ENCODE measurements around the gene EIF4G2.

The EIF4G2 gene

GRCh38 chr11:10808235-10808552, 532 bp downstream of the EIF4G2 start:
- no peak for DNase-seq (ENCODE audit: low read depth in 2 of 2)

DNA sequence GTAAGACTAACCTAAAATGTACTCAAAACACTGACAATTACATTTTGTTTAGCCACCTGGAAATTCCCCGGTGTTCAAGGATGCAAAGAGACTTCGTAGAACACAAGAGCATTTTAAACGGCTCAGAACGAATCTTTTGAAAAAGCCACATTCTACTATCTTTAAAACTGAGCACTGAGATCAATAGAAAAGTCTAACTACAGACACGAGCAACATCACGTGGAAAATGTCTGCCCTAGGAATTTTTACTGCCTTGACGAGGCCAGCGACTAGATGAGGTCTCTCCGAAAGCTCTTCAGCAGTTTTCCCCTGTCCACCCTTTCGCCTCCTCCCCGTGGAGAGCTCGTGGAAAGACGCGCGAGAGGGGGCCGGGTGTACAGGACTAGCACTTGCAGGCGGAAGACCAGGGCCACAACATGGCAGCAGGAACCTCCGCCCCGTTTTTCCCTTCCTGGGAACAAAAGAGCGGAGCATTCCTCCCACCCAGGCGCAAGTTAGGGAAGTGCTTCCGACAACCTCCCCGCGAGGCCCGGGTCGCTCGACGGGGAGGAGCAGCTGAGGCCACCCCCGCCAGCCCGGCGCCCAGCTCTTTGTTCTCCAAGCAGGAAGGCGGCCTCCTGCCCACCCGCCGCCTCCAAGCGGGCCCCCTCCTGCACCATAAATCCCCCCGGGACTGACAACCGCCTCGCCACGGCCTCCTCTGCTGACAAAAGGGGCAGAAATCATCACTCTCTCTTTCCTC, 1.1 kb downstream of the EIF4G2 start:
- peak in 1 of 2 donors; percentile 16 for DNase-seq (ENCODE audit: low read depth in 2 of 2)

GRCh38 chr11:10806206-10806605, 2.5 kb downstream of the EIF4G2 start:
- DNase-seq (ENCODE audit: low read depth in 2 of 2), result no peak

DNA sequence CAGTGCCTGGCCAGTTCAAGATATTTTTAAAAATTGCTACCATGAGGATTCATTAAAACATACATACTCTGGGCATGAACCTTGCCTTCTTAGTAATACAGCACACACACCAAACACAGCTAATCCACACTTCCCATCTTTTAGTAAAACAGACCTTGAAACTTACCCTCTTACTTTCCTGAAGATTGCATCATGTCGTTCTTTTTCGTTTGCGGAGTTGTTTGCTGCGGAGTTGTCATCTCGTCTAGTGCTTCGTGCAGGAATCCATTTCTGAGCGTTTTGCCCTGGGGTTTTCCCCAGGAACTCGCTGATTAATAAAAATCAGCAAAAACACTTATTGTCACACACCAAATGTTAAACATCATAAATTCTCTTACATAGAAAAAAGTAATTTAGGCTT, 3.0 kb downstream of the EIF4G2 start:
- DNase-seq (ENCODE audit: low read depth in 2 of 2), result no peak

DNA sequence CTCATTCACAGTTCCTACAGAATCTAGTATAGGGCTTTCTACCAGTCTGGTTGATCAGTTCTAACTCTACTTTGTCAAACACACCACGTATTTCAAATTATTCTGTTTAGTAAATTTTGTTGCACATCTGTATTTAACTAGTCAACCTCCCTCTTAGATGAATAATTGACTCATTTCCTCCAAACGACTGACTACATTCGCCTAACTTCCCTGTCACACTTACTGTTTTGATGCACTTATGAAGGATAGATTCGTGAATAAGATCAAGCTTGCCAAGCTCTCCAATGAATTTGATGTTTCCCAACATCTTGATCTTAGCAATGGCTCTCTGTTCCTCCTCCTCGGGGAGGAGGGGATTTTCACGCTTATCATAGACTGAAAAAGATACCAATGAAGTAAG, 5.0 kb downstream of the EIF4G2 start:
- DNase-seq (ENCODE audit: low read depth in 2 of 2), result no peak

GRCh38 chr11:10800292-10800691, 8.4 kb downstream of the EIF4G2 start:
- DNase-seq (ENCODE audit: low read depth in 2 of 2), result no peak

DNA sequence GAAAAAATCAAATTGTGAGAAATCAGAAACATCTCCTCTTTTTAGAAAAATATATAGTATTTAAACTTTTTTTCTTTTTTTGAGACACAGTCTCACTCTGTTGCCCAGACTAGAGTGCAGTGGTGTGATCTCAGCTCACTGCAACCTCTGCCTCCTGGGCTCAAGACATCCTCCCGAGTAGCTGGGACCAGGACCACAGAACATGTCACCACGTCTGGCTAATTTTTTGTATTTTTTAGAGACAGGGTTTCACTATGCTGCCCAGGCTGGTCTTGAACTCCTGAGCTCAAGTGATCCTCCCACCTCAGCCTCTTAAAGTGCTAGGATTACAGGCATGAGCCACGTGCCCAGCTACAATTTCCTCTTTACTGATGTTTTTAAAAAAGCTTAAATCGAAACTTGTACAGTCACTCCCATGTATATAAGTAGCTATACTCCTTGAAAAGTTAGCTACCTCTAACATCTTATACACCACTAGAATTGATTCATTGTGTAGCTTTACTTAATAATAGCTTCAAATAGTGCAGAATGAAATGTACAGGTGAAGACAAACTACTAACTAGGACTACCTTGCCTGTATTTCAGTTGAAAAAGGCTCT, 10.3 kb downstream of the EIF4G2 start:
- DNase-seq (ENCODE audit: low read depth in 2 of 2), result no peak

DNA sequence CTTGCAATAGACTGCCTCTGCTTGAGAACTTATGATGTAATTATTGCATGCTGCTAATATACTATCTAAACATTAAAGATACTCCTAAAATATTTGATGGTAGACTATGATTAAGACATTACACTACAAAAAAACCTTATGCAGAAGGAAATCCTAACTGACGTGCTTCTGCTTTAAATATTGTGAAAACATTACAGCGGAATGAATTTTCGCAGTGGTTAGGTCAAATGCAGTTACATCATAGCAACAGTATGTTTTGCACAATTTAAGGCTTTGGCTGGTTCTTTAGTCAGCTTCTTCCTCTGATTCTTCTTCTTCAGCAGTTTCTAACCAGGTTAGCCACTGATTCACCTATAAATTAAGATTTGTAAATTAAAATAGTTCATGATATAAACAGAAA, 11.2 kb downstream of the EIF4G2 start:
- no peak for DNase-seq (ENCODE audit: low read depth in 2 of 2)

DNA sequence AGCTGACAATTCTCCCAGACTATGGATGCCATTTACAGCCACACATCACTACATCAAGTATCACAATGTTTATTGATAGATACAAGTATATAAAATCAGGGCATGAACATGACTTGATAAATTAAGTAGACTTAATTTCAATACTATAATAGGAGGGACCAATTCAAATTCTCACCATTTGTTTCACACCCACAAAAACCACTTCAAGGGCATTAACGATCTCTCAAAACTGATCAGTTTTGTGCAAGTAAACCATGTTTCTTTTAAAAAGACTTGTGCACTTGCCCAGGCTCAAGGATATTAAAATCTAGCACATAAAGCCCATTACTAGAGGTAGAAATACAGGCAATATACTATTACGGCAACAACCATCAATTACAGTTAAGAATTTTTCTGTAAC, 11.7 kb downstream of the EIF4G2 start:
- no peak for DNase-seq (ENCODE audit: low read depth in 2 of 2)

GRCh38 chr11:10796191-10796590, 12.5 kb downstream of the EIF4G2 start:
- DNase-seq (ENCODE audit: low read depth in 2 of 2), result no peak

DNA sequence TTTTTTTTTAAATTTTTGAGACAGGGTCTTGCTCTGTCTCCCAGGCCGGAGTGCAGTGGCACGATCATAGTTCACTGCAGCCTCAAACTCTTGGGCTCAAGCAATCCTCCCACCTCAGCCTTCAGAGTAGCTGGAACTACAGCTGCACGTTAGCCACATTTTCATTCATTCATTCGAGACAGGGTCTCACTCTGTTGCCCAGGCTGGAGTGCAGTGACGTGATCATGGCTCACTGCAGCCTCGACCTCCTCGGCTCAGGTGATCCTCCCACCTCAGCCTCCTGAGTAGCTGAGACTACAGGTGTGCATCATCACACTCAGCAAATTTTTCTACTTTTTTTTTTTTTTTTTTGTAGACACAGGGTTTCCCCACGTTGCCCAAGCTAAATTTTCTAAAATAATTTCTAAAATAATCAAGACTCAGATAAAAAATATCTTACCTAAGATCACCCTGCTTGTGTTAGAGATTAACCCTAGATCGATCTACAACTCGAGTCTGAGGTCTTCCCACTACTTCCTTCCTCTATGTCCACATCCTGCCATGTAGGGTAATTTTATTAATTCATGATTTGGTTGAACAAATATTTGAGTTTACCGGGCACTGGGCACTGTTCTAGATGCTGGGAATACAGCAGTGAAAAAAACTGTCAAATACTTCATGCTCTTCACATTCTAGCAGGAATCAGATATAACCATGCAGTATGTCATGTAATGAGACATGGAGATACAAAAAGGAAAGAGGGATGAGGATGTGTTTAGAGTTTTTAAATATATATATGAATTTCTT, 15.1 kb downstream of the EIF4G2 start:
- DNase-seq (ENCODE audit: low read depth in 2 of 2), result no peak

GRCh38 chr11:10792385-10793068, 16.2 kb downstream of the EIF4G2 start:
- DNase-seq (ENCODE audit: low read depth in 2 of 2), result peak; percentile 81 to 84

GRCh38 chr11:10786451-10786850, 22.3 kb downstream of the EIF4G2 start:
- no peak for DNase-seq (ENCODE audit: low read depth in 2 of 2)

GRCh38 chr11:10785146-10785474, 23.6 kb downstream of the EIF4G2 start:
- DNase-seq (ENCODE audit: low read depth in 2 of 2), result no peak

- DNase-seq (ENCODE audit: low read depth in 2 of 2), result no peak
These were observed 24.2 kb downstream of the EIF4G2 start for GRCh38 chr11:10784232-10785145.

DNA sequence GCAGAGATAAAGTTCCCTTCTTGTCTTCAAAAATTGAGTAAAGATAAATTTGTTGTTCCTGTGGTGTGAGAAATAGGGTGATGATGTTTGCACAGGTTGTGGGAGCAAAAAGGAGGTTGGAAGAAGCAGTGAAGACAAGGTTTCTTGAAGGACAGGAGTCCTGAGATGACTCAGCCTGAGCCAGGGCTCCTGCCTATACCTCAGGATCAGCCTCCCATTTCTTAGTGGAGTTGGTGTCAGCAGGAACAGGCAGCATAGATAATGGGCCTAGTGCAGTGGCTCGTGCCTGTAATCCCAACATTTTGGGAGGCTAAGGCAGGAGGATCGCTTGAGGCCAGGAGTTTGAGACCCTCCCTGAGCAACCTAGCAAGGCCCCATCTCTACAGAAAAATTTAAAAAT, 28.7 kb downstream of the EIF4G2 start:
- DNase-seq (ENCODE audit: low read depth in 2 of 2), result no peak

DNA sequence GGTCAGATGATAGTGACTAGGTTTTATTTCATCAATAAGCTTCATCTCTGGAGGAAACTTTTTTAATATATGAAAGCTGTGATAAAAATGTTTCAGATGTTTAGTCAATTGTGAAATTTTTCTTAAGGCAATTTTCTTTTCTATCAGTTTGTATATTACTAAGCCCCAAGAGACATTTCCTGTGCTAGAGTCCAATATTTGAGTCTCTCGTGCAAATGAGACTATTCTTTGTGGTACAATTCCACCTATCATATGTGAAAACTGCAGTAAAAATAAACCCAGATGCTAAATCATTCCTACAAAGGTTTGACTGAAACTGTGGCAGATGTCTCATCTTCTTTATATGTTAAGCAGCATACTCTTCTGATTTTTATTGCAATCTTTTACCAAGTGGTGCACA, 29.6 kb downstream of the EIF4G2 start:
- no peak for DNase-seq (ENCODE audit: low read depth in 2 of 2)

- no peak for DNase-seq (ENCODE audit: low read depth in 2 of 2)
These were observed 30.3 kb downstream of the EIF4G2 start for GRCh38 chr11:10778217-10778970.

- DNase-seq (ENCODE audit: low read depth in 2 of 2), result no peak
These were observed 30.9 kb downstream of the EIF4G2 start for GRCh38 chr11:10777806-10778205.

- no peak for DNase-seq (ENCODE audit: low read depth in 2 of 2)
These were observed 31.3 kb downstream of the EIF4G2 start for GRCh38 chr11:10777393-10777793.

- DNase-seq (ENCODE audit: low read depth in 2 of 2), result no peak
These were observed 33.9 kb downstream of the EIF4G2 start for GRCh38 chr11:10774811-10775210.
